HEK293 (cell line): ENCODE measurements around the gene FGF12.

Experiments
- KLF1 ChIP-seq: fragments of 450-650 bp; formaldehyde crosslinking; IDR thresholded peaks from 2 replicates; pipeline ENCODE4 v1.5.1; 2016; ENCODE audit warnings: missing biosample characterization, missing genetic modification characterization
- KLF16 ChIP-seq: fragments of 450-650 bp; formaldehyde crosslinking; IDR thresholded peaks from 2 replicates; pipeline ENCODE4 v1.5.1; 2017; ENCODE audit warnings: missing biosample characterization, missing genetic modification characterization
- ZNF174 ChIP-seq: fragments of 450-650 bp; formaldehyde crosslinking; IDR thresholded peaks from 2 replicates; pipeline ENCODE4 v1.5.0; 2017; ENCODE audit warnings: missing biosample characterization, mild to moderate bottlenecking, missing genetic modification characterization
- ZNF184 ChIP-seq: fragments of 450-650 bp; IDR thresholded peaks from 2 replicates; pipeline ENCODE4 v1.5.1; 2018; ENCODE audit warnings: missing biosample characterization, mild to moderate bottlenecking, missing genetic modification characterization
- ZNF248 ChIP-seq: fragments of 450-650 bp; formaldehyde crosslinking; IDR thresholded peaks from 2 replicates; pipeline ENCODE4 v1.5.1; 2017; ENCODE audit warnings: missing biosample characterization, missing genetic modification characterization
- ZSCAN30 ChIP-seq: fragments of 450-650 bp; IDR thresholded peaks from 2 replicates; pipeline ENCODE4 v1.5.1; 2018; ENCODE audit warnings: missing biosample characterization, mild to moderate bottlenecking, missing genetic modification characterization, moderate library complexity
- TF ChIP-seq, protein P1 (sequence below): fragments of 450-650 bp; formaldehyde crosslinking; IDR thresholded peaks from 2 replicates; pipeline ENCODE4 v1.5.1; 2016; ENCODE audit warnings: missing biosample characterization, missing genetic modification characterization
- TF ChIP-seq, protein P2 (sequence below): fragments of 450-650 bp; formaldehyde crosslinking; IDR thresholded peaks from 2 replicates; pipeline ENCODE4 v1.5.1; 2016; ENCODE audit warnings: missing biosample characterization, missing genetic modification characterization
- TF ChIP-seq, protein P3 (sequence below): sonication (generic); formaldehyde crosslinking; IDR thresholded peaks from 2 replicates; pipeline ENCODE4 v1.8.1; 2022; ENCODE audit warnings: mild to moderate bottlenecking, moderate library complexity, missing genetic modification reagents
- TF ChIP-seq, protein P4 (sequence below): fragments of 450-650 bp; formaldehyde crosslinking; IDR thresholded peaks from 2 replicates; pipeline ENCODE4 v1.5.1; 2016; ENCODE audit warnings: missing biosample characterization, missing genetic modification characterization

DNA sequence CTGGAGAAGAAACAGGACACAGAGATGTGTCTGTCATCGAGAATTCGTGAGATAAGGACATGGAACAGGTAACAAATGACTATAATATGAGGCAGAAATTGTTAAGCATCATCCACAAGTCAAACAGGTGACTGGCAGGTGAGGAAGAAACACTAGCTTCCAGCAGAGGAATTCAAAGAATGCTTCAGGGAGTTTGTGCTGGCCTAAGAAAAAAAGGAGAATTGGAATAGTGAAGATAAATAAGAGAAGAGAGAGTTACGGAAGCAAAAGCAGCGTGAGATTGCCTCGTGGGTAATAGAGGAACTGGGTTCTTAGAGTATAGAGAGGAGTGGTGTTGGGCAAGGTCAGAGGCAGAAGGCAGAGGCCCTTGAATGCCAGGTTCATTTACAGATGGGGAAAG, 22.9 kb upstream of the FGF12 start:
- no peak for TF ChIP-seq ZSCAN30 (tag by site-specific recombination)
- no peak for TF ChIP-seq KLF1 (tag by site-specific recombination)
- TF ChIP-seq, protein P1, sequence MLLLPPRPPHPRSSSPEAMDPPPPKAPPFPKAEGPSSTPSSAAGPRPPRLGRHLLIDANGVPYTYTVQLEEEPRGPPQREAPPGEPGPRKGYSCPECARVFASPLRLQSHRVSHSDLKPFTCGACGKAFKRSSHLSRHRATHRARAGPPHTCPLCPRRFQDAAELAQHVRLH: no peak
- TF ChIP-seq, protein P2, sequence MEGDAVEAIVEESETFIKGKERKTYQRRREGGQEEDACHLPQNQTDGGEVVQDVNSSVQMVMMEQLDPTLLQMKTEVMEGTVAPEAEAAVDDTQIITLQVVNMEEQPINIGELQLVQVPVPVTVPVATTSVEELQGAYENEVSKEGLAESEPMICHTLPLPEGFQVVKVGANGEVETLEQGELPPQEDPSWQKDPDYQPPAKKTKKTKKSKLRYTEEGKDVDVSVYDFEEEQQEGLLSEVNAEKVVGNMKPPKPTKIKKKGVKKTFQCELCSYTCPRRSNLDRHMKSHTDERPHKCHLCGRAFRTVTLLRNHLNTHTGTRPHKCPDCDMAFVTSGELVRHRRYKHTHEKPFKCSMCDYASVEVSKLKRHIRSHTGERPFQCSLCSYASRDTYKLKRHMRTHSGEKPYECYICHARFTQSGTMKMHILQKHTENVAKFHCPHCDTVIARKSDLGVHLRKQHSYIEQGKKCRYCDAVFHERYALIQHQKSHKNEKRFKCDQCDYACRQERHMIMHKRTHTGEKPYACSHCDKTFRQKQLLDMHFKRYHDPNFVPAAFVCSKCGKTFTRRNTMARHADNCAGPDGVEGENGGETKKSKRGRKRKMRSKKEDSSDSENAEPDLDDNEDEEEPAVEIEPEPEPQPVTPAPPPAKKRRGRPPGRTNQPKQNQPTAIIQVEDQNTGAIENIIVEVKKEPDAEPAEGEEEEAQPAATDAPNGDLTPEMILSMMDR (tag by site-specific recombination): no peak
- TF ChIP-seq ZNF248 (tag by site-specific recombination): no peak
- TF ChIP-seq, protein P3, sequence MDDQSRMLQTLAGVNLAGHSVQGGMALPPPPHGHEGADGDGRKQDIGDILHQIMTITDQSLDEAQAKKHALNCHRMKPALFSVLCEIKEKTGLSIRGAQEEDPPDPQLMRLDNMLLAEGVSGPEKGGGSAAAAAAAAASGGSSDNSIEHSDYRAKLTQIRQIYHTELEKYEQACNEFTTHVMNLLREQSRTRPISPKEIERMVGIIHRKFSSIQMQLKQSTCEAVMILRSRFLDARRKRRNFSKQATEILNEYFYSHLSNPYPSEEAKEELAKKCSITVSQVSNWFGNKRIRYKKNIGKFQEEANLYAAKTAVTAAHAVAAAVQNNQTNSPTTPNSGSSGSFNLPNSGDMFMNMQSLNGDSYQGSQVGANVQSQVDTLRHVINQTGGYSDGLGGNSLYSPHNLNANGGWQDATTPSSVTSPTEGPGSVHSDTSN (CRISPR knock-in tag): no peak
- TF ChIP-seq, protein P4, sequence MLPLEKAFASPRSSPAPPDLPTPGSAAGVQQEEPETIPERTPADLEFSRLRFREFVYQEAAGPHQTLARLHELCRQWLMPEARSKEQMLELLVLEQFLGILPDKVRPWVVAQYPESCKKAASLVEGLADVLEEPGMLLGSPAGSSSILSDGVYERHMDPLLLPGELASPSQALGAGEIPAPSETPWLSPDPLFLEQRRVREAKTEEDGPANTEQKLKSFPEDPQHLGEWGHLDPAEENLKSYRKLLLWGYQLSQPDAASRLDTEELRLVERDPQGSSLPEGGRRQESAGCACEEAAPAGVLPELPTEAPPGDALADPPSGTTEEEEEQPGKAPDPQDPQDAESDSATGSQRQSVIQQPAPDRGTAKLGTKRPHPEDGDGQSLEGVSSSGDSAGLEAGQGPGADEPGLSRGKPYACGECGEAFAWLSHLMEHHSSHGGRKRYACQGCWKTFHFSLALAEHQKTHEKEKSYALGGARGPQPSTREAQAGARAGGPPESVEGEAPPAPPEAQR (tag by site-specific recombination): no peak
- no peak for TF ChIP-seq KLF16
- TF ChIP-seq ZNF184 (tag by site-specific recombination): no peak
- no peak for TF ChIP-seq ZNF174 (tag by site-specific recombination)
